Raji (cell line): Measurements from ENCODE around the gene HSF2BP.

ENCODE experiments used
- POLR2A ChIP-seq: IDR thresholded peaks from 2 replicates; pipeline ENCODE4 v1.6.1; 2011; ENCODE audit warnings: low read depth, low read length, control low read depth; ENCODE audit not compliant: insufficient read depth

The HSF2BP gene

DNA sequence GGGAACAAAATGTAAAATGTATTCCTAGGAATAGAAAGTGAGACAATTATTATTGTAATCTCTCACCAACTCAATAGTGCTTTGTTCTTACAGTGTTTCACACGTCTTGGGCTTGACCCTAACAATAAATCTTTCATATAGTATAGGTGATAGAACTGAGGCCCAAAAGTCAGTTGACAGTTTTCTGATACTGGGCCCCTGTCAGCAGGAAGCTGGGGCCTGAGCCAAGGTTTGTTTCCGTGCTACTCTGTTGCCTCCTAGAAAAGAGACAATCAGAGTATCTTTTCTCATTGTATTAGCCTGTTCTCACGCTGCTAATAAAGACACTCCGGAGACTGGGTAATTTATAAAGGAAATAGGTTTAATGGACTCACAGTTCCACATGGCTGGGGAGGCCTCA lies 5.1 kb upstream of the HSF2BP start:
- no peak for TF ChIP-seq POLR2A

DNA sequence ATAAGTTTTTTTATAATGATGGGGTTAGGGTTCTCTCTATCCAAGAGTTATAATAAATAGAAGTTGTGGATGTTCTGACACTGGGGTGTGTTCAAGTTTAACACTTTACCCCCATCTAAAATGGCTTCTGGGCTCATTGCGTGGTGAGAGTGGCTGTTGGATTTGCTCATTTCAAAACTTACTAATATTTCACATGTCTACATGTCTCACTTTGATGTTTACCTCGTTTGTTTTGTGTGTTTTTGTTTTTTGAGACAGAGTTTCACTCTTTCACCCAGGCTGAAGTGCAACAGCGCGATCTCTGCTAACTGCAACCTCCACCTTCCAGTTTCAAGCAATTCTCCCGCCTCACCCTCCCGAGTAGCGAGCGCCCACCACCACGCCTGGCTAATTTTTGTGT lies 3.7 kb upstream of the HSF2BP start:
- TF ChIP-seq POLR2A, result no peak

GRCh38 chr21:43662286-43662685 lies 3.0 kb upstream of the HSF2BP start:
- TF ChIP-seq POLR2A, result no peak

DNA sequence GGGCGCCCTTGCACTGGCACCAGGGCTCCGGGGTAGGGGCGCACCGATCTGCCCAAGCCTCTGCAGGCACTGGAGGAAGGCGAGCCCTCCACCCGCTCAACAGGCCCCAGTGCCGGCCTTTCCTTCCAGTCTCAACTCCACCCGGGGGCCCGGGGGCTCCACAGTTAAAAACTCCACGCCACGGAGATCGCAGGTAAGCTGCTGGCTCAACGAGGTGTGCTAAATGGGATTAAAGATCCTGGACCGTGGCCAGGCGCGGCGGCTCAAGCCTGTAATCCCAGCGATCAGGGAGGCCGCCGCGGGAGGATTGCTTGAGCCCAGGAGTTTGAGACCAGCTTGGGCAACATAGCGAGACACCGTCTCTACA lies 536 bp downstream of the HSF2BP start:
- TF ChIP-seq POLR2A, result no peak

- no peak for TF ChIP-seq POLR2A
Observed at GRCh38 chr21:43658088-43658741, 1.1 kb downstream of the HSF2BP start.

GRCh38 chr21:43657355-43658087 lies 1.8 kb downstream of the HSF2BP start:
- no peak for TF ChIP-seq POLR2A

DNA sequence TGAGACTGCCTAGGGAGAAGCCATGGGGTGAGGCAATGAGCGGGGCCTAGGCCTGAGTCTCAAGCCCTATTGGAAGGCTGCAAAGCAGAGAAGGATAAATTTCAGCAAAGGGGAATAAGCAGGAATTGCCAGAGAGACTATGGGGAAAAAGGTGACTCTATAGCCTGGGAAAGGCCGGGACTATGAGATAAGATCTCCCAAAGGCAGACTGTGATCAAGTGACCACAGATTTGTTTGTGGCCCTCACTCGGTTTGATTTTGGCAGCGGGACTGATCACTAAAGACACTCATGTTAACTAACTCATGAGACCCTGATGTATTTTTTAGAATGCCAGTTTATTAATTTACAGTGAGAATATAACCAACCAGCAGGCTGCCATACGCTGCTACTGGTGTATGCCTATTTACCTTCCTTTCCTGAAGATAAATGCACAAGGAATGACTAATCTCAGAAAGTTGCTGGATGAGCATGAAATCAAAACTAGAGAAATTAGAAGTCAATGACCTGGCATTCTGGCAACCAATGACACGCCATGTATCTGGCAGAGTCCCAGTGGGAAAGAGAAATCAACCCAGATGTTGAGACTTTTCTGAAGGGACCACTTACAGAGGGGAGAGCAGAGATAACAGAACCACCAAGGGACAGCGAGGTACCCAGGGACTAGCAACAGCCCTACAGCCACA lies 4.3 kb downstream of the HSF2BP start:
- TF ChIP-seq POLR2A, result no peak

GRCh38 chr21:43653626-43654025 lies 5.7 kb downstream of the HSF2BP start:
- no peak for TF ChIP-seq POLR2A

DNA sequence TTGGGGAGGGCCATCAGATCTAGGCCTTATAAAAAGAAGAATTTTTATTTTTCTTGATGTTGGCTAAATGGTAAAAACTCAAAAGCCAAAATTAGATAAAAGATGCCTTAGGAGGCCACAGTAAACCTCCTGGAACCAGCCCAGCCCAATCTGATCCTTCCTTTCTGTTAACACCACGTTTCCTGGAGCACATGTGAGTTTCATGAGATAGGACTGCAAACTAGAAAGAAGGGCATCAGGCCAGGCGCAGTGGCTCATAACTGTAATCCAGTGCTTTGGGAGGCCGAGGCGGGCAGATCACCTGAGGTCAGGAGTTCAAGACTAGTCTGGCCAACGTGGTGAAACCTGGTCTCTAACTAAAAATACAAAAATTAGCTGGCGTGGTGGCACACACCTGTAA lies 6.7 kb downstream of the HSF2BP start:
- TF ChIP-seq POLR2A, result no peak

DNA sequence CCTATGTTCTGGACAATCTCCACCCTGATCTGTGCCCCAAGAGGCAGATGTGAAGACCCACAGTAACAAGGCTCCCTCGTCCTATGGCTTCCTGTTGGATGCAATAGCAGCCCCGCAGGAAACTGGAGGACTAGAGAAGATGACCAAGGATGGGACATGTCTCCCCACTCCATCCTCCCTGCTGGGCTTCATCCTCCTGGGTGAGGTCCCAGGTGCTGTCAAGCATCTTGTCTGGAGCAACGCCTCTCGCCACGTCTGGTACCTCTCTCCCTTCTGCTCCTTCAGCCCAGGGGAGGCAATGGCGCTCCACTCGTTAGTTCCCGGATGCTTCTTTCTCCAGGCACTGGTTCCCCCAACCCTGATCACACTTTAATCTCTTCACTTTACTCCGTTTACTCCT lies 11.1 kb downstream of the HSF2BP start:
- no peak for TF ChIP-seq POLR2A

GRCh38 chr21:43646550-43647260 lies 12.6 kb downstream of the HSF2BP start:
- TF ChIP-seq POLR2A, result no peak

GRCh38 chr21:43645976-43646375 lies 13.3 kb downstream of the HSF2BP start:
- no peak for TF ChIP-seq POLR2A

- TF ChIP-seq POLR2A, result no peak
Observed at GRCh38 chr21:43645136-43645891, 14.0 kb downstream of the HSF2BP start.

DNA sequence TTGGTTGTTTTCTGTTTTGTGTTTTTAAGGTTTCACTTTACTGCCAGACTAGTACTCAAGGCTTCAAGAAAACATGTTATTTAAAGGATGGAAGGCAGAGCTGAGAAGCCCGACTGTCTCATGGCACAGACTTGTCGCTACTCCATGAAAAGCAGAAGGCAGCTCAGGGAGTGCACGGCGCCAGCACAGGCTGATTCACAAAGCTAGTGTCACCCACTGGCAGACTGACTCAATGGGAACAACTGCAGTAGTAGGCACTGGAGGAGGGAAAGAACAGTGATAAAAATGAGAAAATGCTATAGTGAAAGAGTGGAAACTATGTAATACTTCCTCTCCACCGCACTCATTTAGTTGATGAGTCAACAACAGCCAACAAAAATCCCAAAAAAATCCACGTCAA lies 14.7 kb downstream of the HSF2BP start:
- no peak for TF ChIP-seq POLR2A

DNA sequence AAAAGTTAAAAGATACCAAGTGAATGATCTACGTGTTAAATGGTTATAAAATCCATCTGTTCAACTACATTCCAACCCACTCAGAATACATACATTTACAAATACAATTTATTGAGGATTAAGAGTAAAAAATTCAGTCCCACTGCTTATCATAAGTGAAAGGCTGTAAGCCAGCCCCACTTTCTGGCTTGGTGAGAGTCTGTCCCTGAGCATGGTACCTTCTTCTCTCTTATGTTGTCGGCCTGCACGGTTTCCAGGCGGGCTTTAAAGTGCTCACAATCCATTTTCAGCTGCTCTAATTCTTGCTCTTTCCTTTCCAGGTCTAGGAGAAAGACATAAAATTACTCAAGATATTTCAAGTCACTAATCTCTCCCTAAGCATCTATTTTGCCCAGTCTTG lies 15.2 kb downstream of the HSF2BP start:
- no peak for TF ChIP-seq POLR2A
